Hematopoietic multipotent progenitor cell (in vitro differentiated cells): Measurements from ENCODE around the gene ANKS1A. TPM values are rescaled to one million over a fixed set of nuclear protein-coding genes. Genes with fewer than 3 reads are reported as not detected.
"Not testable (repeated sequence)": the region's sequence is repeated elsewhere in the genome, so short reads cannot be mapped to it uniquely, and the experiment has no call there.

Experiments used
- DNase-seq, 3 donors: peaks; one replicate each; pipeline ENCODE4 v3.0.0-alpha.2; 2011 to 2015; ENCODE audit warnings: low read depth in 2 of 3, low spot score in 2 of 3
- total RNA-seq: library from RNA; depleted of rRNA; stranded (reverse); fragments of >200 nt; gene quantifications from one replicate; pipeline ENCODE4 v1.2.3, GENCODE V29; 2012

The ANKS1A gene
- total RNA-seq, 1 donor: 17.5 TPM

DNA sequence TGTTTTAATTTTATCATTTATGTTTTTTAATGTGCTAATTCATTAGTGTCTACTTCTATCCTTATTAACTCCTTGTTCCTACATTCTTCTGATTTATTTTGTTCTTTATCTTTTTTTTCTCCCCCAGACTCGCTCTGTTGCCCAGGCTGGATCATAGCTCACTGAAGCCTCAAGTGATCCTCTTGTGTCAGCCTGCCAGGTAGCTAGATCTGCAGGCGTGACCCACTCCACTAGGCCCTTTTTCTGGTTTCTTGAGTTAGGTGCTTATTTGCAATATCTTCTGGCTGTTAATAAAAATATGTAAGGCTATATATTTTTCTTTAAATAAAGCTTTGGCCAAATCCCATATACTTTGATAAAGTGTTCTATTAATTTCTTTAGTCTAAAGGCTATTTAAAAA is 4.1 kb upstream of the ANKS1A start:
- DNase-seq: no peak

GRCh38 chr6:34885837-34886236 is 3.2 kb upstream of the ANKS1A start:
- DNase-seq: not testable (repeated sequence)

DNA sequence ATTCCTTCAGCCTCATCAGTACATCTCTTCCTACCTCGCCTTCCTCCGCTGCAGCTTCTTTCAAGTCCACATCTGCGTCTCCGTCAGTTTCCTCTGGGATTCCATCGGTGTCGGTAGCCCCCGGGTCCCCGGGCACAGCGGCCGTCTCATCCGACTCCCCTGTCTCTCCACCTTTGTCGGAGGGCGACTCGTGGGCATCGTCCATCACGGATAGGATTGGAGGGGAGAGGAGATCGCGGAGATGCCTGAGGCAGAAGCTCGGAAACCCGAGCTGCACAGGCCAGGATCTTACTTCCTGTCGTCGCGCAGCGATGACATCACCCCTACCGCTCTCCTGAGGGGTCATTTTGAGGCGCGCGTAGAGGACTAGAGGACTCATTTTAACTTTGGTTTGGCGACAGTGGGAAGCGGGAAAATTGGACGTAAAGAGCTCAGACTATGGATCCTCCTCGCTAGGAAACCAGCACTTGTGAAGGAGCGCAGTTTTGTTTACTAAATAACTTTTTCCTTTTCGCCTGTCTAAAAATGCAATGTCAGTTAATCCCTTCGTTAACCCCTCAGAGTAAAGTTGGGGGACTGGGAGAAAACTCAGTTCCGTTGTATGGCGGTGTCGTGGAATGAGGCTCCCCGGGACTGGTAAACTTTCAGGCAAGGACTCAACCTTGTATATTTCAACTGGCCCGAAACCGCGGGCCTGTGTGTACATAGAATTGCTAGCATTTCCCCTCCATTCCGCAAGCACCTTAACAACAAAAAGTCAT is 1.1 kb upstream of the ANKS1A start, which contains the start of gene TAF11:
TAF11 (minus strand) TSS at position 290 of the 761 bp plus-strand sequence; CDS start at position 205, 85 bp downstream.
- peak; percentile 85 to 94 (median 94) for DNase-seq

DNA sequence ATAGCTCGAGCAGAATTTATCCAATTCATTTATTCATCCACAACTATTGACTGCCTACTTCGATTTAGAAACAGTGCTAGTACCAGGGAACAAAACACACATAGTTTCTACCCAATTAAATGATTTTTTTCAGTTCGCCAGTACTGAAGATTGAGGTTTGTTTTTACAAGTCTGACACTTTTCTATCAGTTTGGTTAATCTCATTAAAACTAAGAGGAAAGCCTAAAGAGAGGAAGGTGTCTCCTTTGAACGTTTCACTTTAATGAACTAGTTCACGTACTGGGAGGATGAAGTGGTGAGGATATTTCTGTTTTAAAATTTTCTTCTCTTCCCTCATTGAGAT is 570 bp upstream of the ANKS1A start:
- no peak for DNase-seq

- DNase-seq: peak in 1 of 3 donors; percentile 46
Measured at GRCh38 chr6:34890533-34890925, 1.5 kb downstream of the ANKS1A start.

DNA sequence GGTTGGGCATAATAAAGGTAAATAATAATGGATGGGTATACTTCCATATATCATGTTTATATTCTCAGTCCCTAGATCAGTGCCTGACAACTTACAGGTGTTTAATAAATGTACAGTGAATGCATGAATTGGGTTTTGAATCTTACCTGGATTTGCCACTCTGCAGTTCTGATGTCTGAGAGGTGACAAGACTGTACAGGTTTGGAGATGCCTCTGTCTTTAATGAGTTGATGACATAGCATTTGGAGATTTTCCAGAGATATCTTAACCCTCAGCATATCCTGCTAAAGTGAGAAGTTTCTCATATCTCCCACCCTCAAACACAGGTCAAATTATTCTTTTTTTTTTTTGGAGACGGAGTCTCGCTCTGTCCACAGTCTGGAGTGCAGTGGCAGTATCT is 2.2 kb downstream of the ANKS1A start:
- DNase-seq: no peak

DNA sequence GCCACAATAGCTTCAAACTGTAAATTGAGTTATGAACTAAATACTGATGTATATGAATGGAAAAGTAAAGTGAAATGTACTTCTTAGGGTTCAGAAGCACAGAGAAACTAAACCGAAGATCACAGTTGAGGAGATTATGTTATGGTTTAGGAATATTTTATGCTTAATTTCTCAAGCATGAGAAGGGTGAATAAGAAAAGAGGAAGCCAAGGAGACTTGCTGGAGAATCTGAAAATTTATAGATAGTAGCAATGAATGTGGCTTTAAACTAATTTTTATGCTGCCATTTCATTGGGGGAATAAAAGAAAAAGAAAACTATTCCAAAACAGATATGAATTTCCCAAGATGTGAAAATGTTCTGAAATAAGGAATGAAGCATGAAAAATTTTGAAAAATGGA is 5.6 kb downstream of the ANKS1A start:
- peak in 1 of 3 donors; percentile 6 for DNase-seq

- no peak for DNase-seq
Measured at GRCh38 chr6:34897130-34897529, 8.1 kb downstream of the ANKS1A start.

GRCh38 chr6:34897716-34898115 is 8.7 kb downstream of the ANKS1A start:
- no peak for DNase-seq

GRCh38 chr6:34899748-34900147 is 10.7 kb downstream of the ANKS1A start:
- DNase-seq: not testable (repeated sequence)

GRCh38 chr6:34900321-34901031 is 11.4 kb downstream of the ANKS1A start:
- DNase-seq: no peak

DNA sequence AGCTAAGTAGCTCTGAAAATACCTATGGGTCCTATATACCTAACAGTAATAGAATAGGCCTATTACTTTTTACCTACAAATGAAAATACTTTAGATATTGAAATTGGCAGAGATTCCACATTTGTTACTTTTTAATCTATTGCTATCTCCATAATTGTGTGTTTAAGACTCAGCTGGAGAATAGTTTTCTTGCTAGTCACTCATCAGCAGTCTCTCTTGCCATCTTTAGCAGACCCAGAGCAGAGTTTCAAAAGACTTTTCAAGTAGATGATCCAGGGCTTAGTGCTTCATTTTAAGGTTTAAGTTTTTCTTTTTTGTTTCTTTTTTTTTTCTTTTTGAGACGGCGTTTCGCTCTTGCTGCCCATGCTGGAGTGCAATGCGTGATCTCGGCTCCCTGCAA is 12.9 kb downstream of the ANKS1A start:
- DNase-seq: no peak

GRCh38 chr6:34904990-34905613 is 16.0 kb downstream of the ANKS1A start:
- no peak for DNase-seq

GRCh38 chr6:34906826-34907225 is 17.8 kb downstream of the ANKS1A start:
- peak in 1 of 3 donors; percentile 5 for DNase-seq

GRCh38 chr6:34908194-34908593 is 19.1 kb downstream of the ANKS1A start:
- no peak for DNase-seq

DNA sequence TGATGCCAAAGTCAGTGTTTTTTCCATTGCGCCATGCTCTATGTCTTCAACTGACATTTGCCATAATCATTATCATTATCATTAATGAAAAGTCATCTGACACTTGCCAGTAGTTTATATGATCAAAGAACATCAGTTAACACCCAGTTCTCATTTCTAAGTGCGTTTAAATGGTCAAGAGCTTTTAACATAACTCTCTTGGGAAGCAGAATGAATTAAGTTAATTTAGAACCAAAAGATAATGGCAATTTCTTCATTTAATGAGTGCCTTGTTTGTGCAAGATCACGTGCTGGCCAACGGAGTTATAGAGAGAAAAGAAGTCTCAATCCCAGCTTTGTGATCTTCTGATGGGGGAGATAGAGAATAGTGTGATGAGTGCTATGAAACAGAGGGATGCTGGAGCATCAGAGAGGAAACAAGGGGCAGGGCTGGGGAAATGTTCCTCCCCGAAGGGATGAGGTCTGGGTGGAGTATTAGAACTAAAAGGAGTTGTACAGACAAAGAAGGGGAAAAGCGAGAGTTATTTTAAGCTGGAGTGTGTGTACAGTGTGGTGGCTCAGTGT is 20.3 kb downstream of the ANKS1A start:
- DNase-seq: no peak

DNA sequence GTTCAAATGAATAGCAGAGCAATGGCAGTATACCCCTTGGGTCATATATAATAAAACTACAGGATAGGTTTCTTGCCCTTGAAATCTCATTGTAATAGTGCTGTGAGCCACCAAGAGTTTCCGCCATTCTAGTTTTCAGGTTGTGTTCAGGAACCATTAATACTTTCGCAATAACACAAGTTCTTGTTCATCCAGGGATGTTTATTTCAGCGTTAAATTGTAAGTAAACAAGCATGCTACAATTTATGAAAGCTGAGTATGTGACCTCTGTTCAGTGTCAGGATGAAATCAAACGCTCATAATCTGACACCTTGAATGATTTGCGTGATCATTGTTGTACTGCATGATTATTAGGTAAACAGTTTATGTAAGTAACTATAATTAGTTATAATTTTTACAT is 22.8 kb downstream of the ANKS1A start:
- DNase-seq: no peak

GRCh38 chr6:34912715-34913464 is 23.8 kb downstream of the ANKS1A start:
- DNase-seq: peak; percentile 13 to 70 (median 69)

DNA sequence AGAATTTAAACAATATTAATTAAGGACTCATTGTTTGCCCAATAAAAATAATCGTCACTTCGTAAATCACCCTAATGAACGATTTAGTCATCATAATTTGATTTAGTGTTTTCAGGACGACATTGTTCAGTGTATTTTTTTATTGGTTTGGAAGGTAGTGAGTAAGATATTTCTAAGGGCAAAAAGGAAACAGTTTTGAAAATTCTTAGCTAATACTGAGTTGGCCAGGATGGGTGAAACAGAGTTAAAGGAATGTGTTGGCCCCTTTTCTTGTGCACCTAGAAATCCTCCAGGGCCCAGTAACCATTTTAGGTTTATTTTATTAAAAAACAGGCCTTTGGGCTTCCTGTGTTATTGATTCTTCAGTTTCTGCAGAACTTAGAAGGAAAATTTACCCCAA is 25.3 kb downstream of the ANKS1A start:
- DNase-seq: no peak

GRCh38 chr6:34916348-34916967 is 27.4 kb downstream of the ANKS1A start:
- no peak for DNase-seq
